ENCODE measurements around the gene CASTOR1.

CASTOR1 gene

GRCh38 chr22:30265823-30266444, 23.4 kb downstream of the CASTOR1 start:
- Mint-ChIP-seq H3K27me3 (peaks cover 7% of the 10 kb centered on the region), H3K36me3 (ENCODE audit: low read depth) (peaks cover 28% of the 10 kb centered on the region), H3K4me1 (ENCODE audit: low read depth) (peaks cover 96% of the 10 kb centered on the region), H3K4me3 (peak overlapping the region; percentile 83), H3K9me3 (no peaks in the 10 kb centered on the region), H3K27ac (peak overlapping the region; percentile 83)
- intact Hi-C loops (cut with micrococcal nuclease), result no loop called here

DNA sequence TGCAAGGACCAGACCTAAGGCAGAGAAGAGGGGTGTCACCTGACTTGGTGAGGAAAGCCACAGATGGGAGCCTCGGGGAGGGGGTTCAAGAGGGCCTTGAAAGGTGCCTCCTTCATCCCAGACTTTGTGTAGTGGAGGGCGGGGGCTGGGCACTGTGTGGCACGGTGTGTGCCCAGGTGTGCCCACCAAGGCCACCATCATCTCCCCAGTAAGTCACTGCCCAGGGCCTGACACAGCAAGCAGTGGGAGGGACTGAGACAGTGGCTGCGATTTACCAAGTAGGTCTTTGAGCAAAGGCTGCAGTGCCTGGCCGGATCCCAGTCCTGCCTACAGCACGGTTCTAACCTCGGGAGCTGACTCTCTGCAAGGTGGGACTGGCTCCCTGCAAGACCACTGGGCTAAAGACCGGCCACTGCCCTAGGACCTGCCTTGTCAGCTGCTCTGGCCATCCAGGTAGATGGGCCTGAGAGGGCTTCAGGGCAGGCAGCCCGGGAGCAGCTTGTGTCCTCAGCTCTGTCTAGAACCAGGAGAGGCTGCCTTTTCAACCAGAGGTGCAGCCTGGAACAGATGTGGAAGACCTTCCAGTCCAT, 24.1 kb downstream of the CASTOR1 start:
- intact Hi-C loops (cut with micrococcal nuclease), result no loop called here
- Mint-ChIP-seq H3K4me1 (ENCODE audit: low read depth) (peaks cover 90% of the 10 kb centered on the region), H3K4me3 (no peak overlapping the region), H3K36me3 (ENCODE audit: low read depth) (peaks cover 28% of the 10 kb centered on the region), H3K27ac (peak overlapping the region; percentile 83), H3K9me3 (no peaks in the 10 kb centered on the region), H3K27me3 (peaks cover 7% of the 10 kb centered on the region)

DNA sequence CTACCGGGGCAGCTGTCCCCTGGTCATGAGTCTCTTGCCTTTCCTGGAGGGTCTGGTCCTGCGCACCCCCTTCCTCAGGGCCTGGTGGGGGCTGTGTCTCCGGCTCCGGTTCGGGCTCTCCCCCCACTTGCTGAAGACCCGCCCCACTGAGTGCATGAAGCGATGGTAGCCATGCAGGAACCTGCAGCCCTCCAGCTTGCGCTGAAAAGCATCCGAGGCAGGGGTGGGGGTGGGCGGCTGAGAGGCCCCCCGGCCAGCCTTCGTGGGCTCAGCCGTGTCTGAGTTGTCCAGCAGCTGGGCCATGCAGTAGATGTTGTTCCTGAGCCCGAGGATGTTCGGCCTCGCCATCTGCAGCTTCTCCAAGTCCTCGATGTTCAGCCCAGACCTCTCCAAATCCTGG, 25.4 kb downstream of the CASTOR1 start:
- no peak overlapping the region for H3K4me3 Mint-ChIP-seq
- intact Hi-C loops (cut with micrococcal nuclease), result loop anchor here (1.0 to 2.0 kb wide), 2 partner anchors 22 to 123 kb away; partner anchors contain the start of gene RNF215
- H3K36me3 Mint-ChIP-seq (ENCODE audit: low read depth), result peaks cover 22% of the 10 kb centered on the region
- peaks cover 81% of the 10 kb centered on the region for H3K4me1 Mint-ChIP-seq (ENCODE audit: low read depth)
- peaks cover 13% of the 10 kb centered on the region for H3K27me3 Mint-ChIP-seq
- H3K9me3 Mint-ChIP-seq, result no peaks in the 10 kb centered on the region
- no peak overlapping the region for H3K27ac Mint-ChIP-seq

GRCh38 chr22:30262917-30263741, 26.2 kb downstream of the CASTOR1 start:
- Mint-ChIP-seq H3K27ac (peak overlapping the region; percentile 22), H3K4me3 (peak overlapping the region; percentile 55), H3K9me3 (no peaks in the 10 kb centered on the region), H3K36me3 (ENCODE audit: low read depth) (peaks cover 22% of the 10 kb centered on the region), H3K4me1 (ENCODE audit: low read depth) (peaks cover 80% of the 10 kb centered on the region), H3K27me3 (peaks cover 13% of the 10 kb centered on the region)
- intact Hi-C loops (cut with micrococcal nuclease), result loop anchor here (1.0 to 2.0 kb wide), 2 partner anchors 23 to 124 kb away; partner anchors contain the start of gene RNF215

- intact Hi-C loops (cut with micrococcal nuclease), result loop anchor here (2.0 kb wide), 1 partner anchor 125 kb away; the partner anchor contains the start of gene RNF215
- Mint-ChIP-seq H3K27ac (peak overlapping the region; percentile 16), H3K36me3 (ENCODE audit: low read depth) (peaks cover 22% of the 10 kb centered on the region), H3K27me3 (peaks cover 14% of the 10 kb centered on the region), H3K4me3 (no peak overlapping the region), H3K4me1 (ENCODE audit: low read depth) (peaks cover 78% of the 10 kb centered on the region), H3K9me3 (no peaks in the 10 kb centered on the region)
Measured at GRCh38 chr22:30262112-30262511, 27.2 kb downstream of the CASTOR1 start.

GRCh38 chr22:30261134-30261533, 28.2 kb downstream of the CASTOR1 start:
- H3K27me3 Mint-ChIP-seq, result peaks cover 14% of the 10 kb centered on the region
- no peak overlapping the region for H3K27ac Mint-ChIP-seq
- intact Hi-C loops (cut with micrococcal nuclease), result no loop called here
- H3K4me1 Mint-ChIP-seq (ENCODE audit: low read depth), result peaks cover 78% of the 10 kb centered on the region
- H3K4me3 Mint-ChIP-seq, result no peak overlapping the region
- no peaks in the 10 kb centered on the region for H3K9me3 Mint-ChIP-seq
- peaks cover 22% of the 10 kb centered on the region for H3K36me3 Mint-ChIP-seq (ENCODE audit: low read depth)

GRCh38 chr22:30260682-30261081, 28.6 kb downstream of the CASTOR1 start:
- peaks cover 78% of the 10 kb centered on the region for H3K4me1 Mint-ChIP-seq (ENCODE audit: low read depth)
- peaks cover 14% of the 10 kb centered on the region for H3K27me3 Mint-ChIP-seq
- H3K27ac Mint-ChIP-seq, result no peak overlapping the region
- H3K4me3 Mint-ChIP-seq, result no peak overlapping the region
- H3K9me3 Mint-ChIP-seq, result no peaks in the 10 kb centered on the region
- peaks cover 22% of the 10 kb centered on the region for H3K36me3 Mint-ChIP-seq (ENCODE audit: low read depth)
- intact Hi-C loops (cut with micrococcal nuclease), result no loop called here

- intact Hi-C loops (cut with micrococcal nuclease), result no loop called here
- Mint-ChIP-seq H3K9me3 (no peaks in the 10 kb centered on the region), H3K4me1 (ENCODE audit: low read depth) (peaks cover 74% of the 10 kb centered on the region)
Measured at GRCh38 chr22:30260276-30260675, 29.0 kb downstream of the CASTOR1 start.

DNA sequence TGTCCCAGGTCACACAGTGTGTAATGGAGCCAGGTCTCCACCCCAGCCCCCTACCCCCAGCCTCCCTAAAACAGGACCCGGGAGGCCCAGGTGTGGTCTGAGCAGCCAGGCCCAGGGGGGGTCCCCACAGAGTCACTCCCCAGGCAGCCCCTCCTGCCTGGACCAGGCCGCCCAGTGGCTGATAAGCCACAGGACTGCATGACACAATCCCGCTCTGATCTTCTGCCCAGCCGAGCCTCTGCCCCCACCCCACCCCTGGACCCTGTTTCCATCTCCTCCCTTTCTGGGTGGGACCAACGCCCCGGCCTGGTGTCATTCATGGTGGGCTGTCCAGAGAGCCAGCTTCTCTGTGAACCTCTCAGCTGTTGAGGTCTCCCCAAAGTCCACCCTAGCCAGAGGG, 35.0 kb downstream of the CASTOR1 start:
- Mint-ChIP-seq H3K27ac (no peak overlapping the region), H3K27me3 (peaks cover 29% of the 10 kb centered on the region), H3K4me3 (no peak overlapping the region), H3K36me3 (ENCODE audit: low read depth) (no peaks in the 10 kb centered on the region), H3K9me3 (no peaks in the 10 kb centered on the region), H3K4me1 (ENCODE audit: low read depth) (peaks cover 46% of the 10 kb centered on the region)
- intact Hi-C loops (cut with micrococcal nuclease), result loop anchor here (5.0 kb wide), 1 partner anchor 33 kb away; the partner anchor contains the start of gene CASTOR1

More at GRCh38 chr22:30260276-30260675, 29.0 kb downstream of the CASTOR1 start:
- Mint-ChIP-seq H3K36me3 (ENCODE audit: low read depth) (peaks cover 22% of the 10 kb centered on the region), H3K27me3 (peaks cover 14% of the 10 kb centered on the region), H3K4me3 (no peak overlapping the region), H3K27ac (no peak overlapping the region)

GRCh38 chr22:30253205-30253852, 36.0 kb downstream of the CASTOR1 start:
- Mint-ChIP-seq H3K27me3 (peaks cover 36% of the 10 kb centered on the region), H3K27ac (peak overlapping the region; percentile 24), H3K4me1 (ENCODE audit: low read depth) (peaks cover 48% of the 10 kb centered on the region), H3K9me3 (no peaks in the 10 kb centered on the region), H3K36me3 (ENCODE audit: low read depth) (no peaks in the 10 kb centered on the region), H3K4me3 (no peak overlapping the region)
- intact Hi-C loops (cut with micrococcal nuclease), result loop anchor here (5.0 kb wide), 1 partner anchor 34 kb away; the partner anchor contains the start of gene CASTOR1

GRCh38 chr22:30252411-30253204, 36.7 kb downstream of the CASTOR1 start:
- H3K9me3 Mint-ChIP-seq, result no peaks in the 10 kb centered on the region
- peaks cover 49% of the 10 kb centered on the region for H3K4me1 Mint-ChIP-seq (ENCODE audit: low read depth)
- H3K27ac Mint-ChIP-seq, result peak overlapping the region; percentile 24
- intact Hi-C loops (cut with micrococcal nuclease), result loop anchor here (5.0 kb wide), 1 partner anchor 35 kb away; the partner anchor contains the start of gene CASTOR1
- H3K27me3 Mint-ChIP-seq, result peaks cover 43% of the 10 kb centered on the region
- no peaks in the 10 kb centered on the region for H3K36me3 Mint-ChIP-seq (ENCODE audit: low read depth)
- no peak overlapping the region for H3K4me3 Mint-ChIP-seq

DNA sequence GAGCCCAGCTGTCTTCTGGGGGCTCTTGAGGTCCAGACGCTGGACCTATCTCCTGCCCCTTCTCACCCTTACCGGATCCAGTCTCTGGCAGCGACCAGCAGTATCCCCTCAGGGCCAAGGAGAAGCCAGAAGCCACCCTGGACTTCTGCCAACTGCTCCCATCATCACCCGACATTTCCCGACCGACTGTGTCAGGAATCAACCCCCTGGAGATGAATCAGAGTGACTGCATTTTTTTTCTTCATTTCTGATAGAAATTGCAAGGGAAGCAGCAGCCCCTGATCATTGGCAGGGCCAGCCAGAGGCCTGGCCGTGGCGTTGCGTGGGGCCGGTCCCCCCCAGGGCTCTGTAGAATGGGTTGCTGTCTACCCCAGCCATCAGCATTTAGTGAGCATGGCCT, 37.6 kb downstream of the CASTOR1 start:
- intact Hi-C loops (cut with micrococcal nuclease), result loop anchor here (5.0 kb wide), 1 partner anchor 36 kb away; the partner anchor contains the start of gene CASTOR1
- peaks cover 50% of the 10 kb centered on the region for H3K4me1 Mint-ChIP-seq (ENCODE audit: low read depth)
- H3K4me3 Mint-ChIP-seq, result no peak overlapping the region
- H3K27ac Mint-ChIP-seq, result no peak overlapping the region
- H3K36me3 Mint-ChIP-seq (ENCODE audit: low read depth), result no peaks in the 10 kb centered on the region
- no peaks in the 10 kb centered on the region for H3K9me3 Mint-ChIP-seq
- H3K27me3 Mint-ChIP-seq, result peaks cover 49% of the 10 kb centered on the region
